GM21528 (cell line): ENCODE results near the gene SLC35E1.
"Not testable (repeated sequence)": the region's sequence is repeated elsewhere in the genome, so short reads cannot be mapped to it uniquely, and the experiment has no call there.

Source experiments
- ATAC-seq: cut with Tn5 transposase; IDR thresholded peaks from one replicate; pipeline ENCODE4 v1.9.1; 2021; ENCODE audit warnings: mild to moderate bottlenecking, moderate library complexity; ENCODE audit not compliant: unreplicated experiment, low FRiP score

Gene SLC35E1

GRCh38 chr19:16561382-16561781 is 10.8 kb downstream of the SLC35E1 start:
- ATAC-seq: no peak

DNA sequence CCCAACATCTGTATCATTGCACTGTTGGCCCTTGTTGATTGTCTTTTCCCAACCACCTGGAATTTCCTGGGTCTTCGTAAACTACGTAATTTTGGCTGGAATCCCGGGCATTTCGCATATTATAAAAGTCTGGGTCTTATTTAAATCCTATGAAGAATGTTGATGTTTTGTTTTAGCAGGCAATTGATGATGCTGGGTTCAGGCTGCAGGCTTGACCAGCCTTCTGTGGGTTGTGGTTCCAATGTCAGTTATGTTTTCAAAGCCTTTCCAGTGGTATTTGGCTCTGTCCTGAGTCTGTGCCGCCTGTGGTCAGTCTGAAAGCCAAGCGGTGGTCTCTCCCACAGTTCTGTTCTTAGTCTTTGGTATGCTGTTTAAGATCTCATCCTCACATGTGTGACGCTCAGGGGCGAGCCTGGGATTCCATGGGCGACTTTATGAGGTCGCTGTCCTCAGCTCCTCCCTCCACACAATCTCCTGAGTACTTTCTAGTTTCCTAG is 12.4 kb downstream of the SLC35E1 start:
- no peak for ATAC-seq

DNA sequence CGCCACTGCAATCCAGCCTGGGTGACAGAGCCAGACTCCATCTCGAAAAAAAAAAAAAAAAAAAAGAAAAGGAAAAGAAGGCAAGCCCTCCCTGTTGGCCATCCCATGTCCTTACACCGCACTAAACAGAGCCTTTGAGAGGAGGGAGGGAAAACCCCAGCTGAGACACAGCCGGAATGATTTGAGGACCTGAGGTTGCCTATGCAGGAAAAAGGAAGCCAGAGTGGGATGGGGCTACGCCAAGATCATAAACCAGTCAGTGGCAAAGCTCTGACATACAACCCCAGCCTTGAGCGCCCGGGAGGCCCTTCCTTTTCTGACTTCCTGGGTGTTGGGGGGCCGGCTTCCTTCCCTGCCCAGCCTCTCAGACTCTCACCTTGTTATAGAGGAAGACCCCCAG is 17.4 kb downstream of the SLC35E1 start:
- ATAC-seq: no peak

DNA sequence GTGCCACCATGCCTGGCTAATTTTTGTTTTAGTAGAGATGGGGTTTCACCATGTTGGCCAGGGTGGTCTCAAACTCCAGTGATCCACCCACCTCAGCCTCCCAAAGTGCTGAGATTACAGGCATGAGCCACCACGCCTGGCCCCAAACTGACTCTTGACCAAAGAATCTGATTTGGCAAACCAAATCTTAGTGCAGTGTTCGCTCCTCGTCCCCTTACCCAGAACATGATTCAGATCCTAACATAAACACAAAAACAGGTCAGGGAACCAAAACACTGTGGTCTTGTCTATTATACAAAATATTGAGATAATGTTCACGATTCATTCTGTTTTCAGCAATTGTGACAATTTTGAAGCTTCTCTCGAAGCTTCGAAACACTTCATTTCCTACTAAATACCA is 20.3 kb downstream of the SLC35E1 start:
- ATAC-seq: not testable (repeated sequence)

DNA sequence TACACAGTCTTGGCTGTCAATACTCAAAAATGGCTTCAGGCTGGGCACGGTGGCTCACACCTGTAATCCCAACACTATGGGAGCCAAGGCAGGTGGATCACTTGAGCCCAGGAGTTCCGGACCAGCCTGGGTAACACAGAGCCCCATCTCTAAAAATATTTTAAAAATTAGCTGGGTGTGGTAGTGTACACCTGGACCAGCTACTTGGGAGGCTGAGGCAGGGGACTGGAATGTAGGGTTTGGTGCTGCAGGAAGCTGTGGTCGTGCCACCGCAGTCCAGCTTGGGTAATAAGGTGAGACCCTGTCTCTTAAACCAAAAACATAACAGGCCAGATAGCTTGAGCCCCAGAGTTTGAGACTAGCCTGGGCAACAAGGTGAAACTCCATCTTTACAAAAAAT is 23.3 kb downstream of the SLC35E1 start:
- no peak for ATAC-seq

- no peak for ATAC-seq
Measured at GRCh38 chr19:16544473-16545231, 27.6 kb downstream of the SLC35E1 start.

DNA sequence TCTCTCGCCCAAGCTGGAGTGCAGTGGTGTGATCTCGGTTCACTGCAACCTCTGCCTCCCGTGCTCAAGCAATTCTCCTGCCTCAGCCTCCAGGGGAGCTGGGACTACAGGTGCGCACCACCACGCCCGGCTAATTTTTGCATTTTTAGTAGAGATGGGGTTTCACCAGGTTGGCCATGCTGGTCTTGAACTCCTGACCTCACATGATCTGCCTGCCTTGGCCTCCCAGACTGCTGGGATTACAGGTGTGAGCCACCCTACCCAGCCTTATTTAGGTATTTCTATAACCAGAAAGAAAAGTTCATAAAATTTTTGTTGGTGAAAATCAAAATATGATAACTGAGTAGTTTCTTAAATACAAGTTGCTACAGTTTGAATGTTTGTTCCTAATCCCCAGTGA is 28.5 kb downstream of the SLC35E1 start:
- not testable (repeated sequence) for ATAC-seq

DNA sequence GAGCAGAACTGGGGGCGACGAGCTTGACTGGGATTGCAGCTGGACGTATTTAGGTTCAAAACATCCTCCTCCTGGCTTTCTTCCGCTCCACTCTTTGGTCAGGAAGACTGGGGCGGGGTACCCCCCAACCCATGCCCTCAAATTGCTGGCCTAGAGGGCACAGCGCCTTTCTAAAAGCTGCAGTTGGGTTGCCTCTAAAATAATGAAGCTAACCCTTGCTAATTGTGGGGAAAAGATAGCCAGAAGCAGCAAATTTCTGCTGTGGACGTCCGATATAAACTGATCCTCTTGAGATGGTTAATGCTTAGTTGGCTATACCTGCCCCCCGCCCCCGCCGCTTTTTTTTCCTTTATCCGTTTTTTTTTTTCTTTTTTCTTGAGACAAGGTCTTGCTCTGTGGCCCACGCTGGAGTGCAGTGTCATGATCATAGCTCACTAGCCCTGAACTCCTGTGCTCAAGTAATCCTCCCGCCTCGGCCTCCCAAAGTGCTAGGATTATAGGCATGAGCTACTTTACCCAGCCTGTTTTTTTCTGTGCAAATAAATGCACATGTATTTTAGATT is 29.2 kb downstream of the SLC35E1 start:
- ATAC-seq: no peak

GRCh38 chr19:16542045-16542909 is 29.9 kb downstream of the SLC35E1 start, which contains the start of gene CHERP:
Gene CHERP (minus strand): TSS chr19:16542437. CDS start chr19:16542378, 59 bp downstream.
- peak; percentile 77 for ATAC-seq

DNA sequence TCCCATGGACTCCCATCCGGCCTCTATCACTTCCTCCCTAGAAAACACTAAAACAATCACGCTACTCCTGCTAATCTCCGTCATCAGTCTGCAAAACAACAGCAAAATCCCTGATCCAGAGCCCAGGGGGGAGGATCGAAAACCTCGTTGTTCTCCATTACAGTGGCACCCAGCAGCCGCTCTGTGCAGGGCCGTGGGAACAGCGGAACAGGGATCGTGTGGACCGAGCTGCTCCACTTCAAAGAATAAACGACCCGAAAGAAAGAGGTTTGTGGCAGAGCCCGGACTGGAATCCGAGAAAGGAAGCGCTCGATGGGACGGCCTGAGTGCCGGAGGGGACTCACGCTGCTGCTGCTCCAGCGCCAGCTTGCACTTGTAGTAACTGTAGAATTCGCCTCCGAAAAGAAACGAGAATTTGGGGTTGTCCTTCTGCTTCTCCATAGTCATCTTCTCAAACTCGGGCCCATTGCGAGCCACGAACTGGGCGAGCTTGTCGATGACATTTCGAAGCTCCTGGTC is 30.6 kb downstream of the SLC35E1 start:
- ATAC-seq: peak; percentile 9

DNA sequence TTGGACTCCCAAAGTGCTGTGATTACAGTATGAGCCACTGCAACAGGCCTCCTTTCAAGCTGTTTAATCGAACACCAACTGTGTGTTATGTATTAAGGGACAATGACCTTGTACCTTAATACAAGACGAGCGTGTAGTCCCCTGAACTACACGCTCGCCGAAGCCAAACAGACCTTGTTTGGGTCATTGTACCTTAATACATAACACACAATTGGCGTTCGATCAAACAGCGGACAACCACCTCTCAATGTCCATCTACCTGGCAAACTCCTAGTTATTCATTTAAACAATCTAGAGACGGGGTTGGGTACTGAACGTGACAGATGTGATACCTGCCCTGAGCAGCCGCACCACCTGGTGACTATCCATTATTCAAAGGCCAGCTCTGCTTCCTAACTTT is 31.3 kb downstream of the SLC35E1 start:
- ATAC-seq: no peak

- no peak for ATAC-seq
Measured at GRCh38 chr19:16537111-16537510, 35.1 kb downstream of the SLC35E1 start.

GRCh38 chr19:16536130-16536529 is 36.1 kb downstream of the SLC35E1 start:
- ATAC-seq: no peak

DNA sequence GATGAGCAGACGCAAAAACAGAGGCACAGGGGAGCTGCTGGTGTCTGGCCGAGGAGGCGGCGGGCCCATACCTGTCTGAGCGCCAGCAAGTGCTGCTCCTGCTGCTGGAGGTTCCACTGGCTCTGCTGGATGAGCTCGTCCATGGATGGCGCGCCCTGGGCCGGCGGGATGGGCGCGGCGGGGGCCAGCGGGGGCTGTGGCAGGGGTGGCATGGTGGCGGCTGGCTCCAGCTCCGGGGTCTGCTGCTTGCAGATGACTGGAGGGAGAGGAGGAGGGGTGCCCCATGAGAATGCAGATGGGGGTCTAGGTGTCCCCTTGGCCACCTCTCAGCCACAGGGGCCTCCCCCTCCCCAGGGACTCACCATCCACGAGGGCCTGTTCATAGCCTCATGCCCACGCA is 36.8 kb downstream of the SLC35E1 start:
- no peak for ATAC-seq

- ATAC-seq: no peak
Measured at GRCh38 chr19:16532440-16533234, 39.6 kb downstream of the SLC35E1 start.

DNA sequence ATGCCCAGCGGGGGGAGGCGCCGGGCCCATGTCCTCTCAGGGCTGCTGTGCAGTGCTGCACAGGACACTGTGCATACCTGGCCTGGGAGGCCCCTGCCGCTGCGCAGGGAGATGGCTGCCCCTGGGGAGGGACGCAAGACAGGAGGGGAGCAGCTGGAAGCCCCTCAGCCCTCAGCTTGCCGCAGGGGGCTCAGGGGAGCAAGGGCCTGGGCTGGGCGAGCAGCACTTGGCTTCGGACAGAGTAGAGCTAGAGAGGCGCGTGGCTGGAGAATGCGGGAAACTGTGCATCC is 40.9 kb downstream of the SLC35E1 start:
- ATAC-seq: no peak

- ATAC-seq: no peak
Measured at GRCh38 chr19:16530540-16531379, 41.5 kb downstream of the SLC35E1 start.

GRCh38 chr19:16529466-16530144 is 42.6 kb downstream of the SLC35E1 start:
- no peak for ATAC-seq

DNA sequence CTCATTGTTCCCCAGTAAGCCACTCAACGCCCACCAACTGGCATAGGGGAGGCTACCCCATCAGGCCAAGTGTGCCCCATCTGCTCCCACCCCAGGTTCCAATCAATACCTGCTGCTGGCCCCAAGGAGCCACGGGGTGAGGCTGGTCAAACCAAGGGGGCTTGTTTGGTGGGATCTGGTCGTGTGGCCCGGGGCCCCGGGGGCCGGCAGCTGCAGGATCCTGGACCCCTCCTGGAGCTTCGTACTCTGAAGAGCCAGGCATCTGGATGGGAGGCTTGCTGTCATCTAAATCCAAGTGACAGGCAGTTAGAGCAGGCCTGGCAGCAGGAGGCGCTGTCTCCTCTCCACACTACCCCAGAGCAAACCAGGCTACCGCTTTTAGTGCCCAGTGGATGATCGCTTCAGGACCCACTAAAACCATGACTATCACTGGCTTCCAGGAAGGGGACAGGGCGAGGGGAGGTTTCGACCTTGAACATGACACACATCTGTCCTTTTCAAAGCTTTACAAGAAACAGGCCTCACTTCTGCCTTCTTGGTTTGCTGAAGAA is 44.2 kb downstream of the SLC35E1 start:
- ATAC-seq: no peak
